Chondrocyte (in vitro differentiated cells): ENCODE results near the gene RFNG. TPM values are rescaled to one million over a fixed set of nuclear protein-coding genes. Genes with fewer than 3 reads are reported as not detected.

Source experiments
- DNase-seq: peaks from one replicate; pipeline ENCODE4 v3.0.0; 2021; ENCODE audit warnings: mixed read lengths, low spot score
- H3K27ac Mint-ChIP-seq: one replicate; pipeline ENCODE4 v1.8.0; 2021; ENCODE audit warnings: mild to moderate bottlenecking, moderate library complexity, mixed read lengths; ENCODE audit not compliant: unreplicated experiment
- H3K27me3 Mint-ChIP-seq: 2 replicates; pipeline ENCODE4 v1.8.0; 2021; ENCODE audit warnings: low read depth, mixed read lengths
- H3K36me3 Mint-ChIP-seq: 2 replicates; pipeline ENCODE4 v1.8.0; 2021; ENCODE audit warnings: low read depth, mixed read lengths
- H3K4me1 Mint-ChIP-seq: 2 replicates; pipeline ENCODE4 v1.8.0; 2021; ENCODE audit warnings: low read depth, mild to moderate bottlenecking, mixed read lengths
- H3K4me3 Mint-ChIP-seq: one replicate; pipeline ENCODE4 v1.8.0; 2021; ENCODE audit warnings: mild to moderate bottlenecking, moderate library complexity, mixed read lengths; ENCODE audit not compliant: unreplicated experiment
- H3K9me3 Mint-ChIP-seq: 2 replicates; pipeline ENCODE4 v1.8.0; 2021; ENCODE audit warnings: low read depth, mixed read lengths
- total RNA-seq: library from RNA; stranded (reverse); gene quantifications from 3 replicates; pipeline ENCODE4 v1.2.1, GENCODE V29; 2021
- TF ChIP-seq, protein P1 (sequence below): fragments of 200-600 bp; sonication (generic); IDR thresholded peaks from 2 replicates; pipeline ENCODE4 v1.5.0; 2021; ENCODE audit warnings: antibody characterized with exemption, mild to moderate bottlenecking, moderate library complexity

RFNG gene
- total RNA-seq, 1 donor from 2014 or later = 47.4 TPM

- H3K27me3 Mint-ChIP-seq = no peaks in the 10 kb centered on the region
- H3K27ac Mint-ChIP-seq = no peak overlapping the region
- peak; percentile 90 for DNase-seq
- H3K36me3 Mint-ChIP-seq = peaks cover 5% of the 10 kb centered on the region
- TF ChIP-seq, protein P1, sequence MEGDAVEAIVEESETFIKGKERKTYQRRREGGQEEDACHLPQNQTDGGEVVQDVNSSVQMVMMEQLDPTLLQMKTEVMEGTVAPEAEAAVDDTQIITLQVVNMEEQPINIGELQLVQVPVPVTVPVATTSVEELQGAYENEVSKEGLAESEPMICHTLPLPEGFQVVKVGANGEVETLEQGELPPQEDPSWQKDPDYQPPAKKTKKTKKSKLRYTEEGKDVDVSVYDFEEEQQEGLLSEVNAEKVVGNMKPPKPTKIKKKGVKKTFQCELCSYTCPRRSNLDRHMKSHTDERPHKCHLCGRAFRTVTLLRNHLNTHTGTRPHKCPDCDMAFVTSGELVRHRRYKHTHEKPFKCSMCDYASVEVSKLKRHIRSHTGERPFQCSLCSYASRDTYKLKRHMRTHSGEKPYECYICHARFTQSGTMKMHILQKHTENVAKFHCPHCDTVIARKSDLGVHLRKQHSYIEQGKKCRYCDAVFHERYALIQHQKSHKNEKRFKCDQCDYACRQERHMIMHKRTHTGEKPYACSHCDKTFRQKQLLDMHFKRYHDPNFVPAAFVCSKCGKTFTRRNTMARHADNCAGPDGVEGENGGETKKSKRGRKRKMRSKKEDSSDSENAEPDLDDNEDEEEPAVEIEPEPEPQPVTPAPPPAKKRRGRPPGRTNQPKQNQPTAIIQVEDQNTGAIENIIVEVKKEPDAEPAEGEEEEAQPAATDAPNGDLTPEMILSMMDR = no peak
- no peak overlapping the region for H3K4me3 Mint-ChIP-seq
- H3K4me1 Mint-ChIP-seq = peaks cover 22% of the 10 kb centered on the region
- H3K9me3 Mint-ChIP-seq = no peaks in the 10 kb centered on the region
Measured at GRCh38 chr17:82094931-82095776, 43.5 kb upstream of the RFNG start.

GRCh38 chr17:82092995-82093751, 41.6 kb upstream of the RFNG start:
- peaks cover 7% of the 10 kb centered on the region for H3K36me3 Mint-ChIP-seq
- peak; percentile 92 for DNase-seq

DNA sequence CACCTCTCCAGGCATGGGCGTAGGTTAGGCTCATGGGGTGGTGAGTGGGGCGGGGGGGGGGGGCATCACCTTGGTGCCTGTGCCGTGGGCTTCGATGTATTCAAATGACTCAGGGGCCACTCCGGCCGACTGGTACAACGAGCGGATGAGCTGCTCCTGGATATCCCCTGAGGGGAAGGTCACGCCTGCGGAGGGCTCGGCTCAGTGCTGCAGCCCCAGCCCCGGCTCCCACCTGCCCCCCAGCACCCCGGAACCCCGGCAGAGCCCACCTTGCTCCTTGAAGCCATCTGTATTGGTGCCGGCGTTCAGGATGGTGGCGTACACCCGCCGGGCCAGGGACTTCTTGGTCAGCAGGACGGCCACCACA, 41.0 kb upstream of the RFNG start:
- peaks cover 9% of the 10 kb centered on the region for H3K36me3 Mint-ChIP-seq
- TF ChIP-seq, protein P1 = no peak
- no peak for DNase-seq
- H3K4me1 Mint-ChIP-seq = peaks cover 14% of the 10 kb centered on the region
- H3K9me3 Mint-ChIP-seq = no peaks in the 10 kb centered on the region
- H3K4me3 Mint-ChIP-seq = no peak overlapping the region
- no peak overlapping the region for H3K27ac Mint-ChIP-seq
- no peaks in the 10 kb centered on the region for H3K27me3 Mint-ChIP-seq

More at GRCh38 chr17:82092995-82093751, 41.6 kb upstream of the RFNG start:
- Mint-ChIP-seq H3K9me3 (no peaks in the 10 kb centered on the region), H3K27me3 (no peaks in the 10 kb centered on the region), H3K27ac (no peak overlapping the region), H3K4me3 (no peak overlapping the region), H3K4me1 (peaks cover 14% of the 10 kb centered on the region)
- TF ChIP-seq, protein P1 = no peak

DNA sequence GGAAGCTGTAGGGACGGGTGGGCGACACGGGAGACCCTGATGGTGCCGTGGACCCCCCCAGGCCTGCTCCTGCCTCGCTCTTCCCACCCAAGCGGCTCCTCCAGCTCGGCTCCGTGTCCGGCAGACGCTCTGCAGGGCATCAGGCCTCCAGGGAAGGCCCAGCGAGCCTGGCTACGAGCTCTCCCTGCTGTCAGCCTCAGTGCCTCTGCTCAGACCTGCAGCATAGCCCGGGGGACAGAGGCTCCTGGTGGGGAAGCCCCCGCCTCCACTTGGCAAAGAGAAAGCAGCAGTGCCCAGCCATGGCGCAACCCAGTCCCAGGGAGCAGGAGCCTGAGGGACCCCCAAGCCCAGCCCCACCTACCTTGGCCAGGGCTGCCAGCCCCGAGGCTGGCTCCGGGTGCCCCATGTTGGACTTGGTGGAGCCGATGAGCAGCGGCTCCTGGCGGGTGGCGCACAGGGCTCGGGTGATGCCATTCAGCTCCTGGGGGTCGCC, 40.5 kb upstream of the RFNG start:
- no peak for DNase-seq
- Mint-ChIP-seq H3K27ac (no peak overlapping the region), H3K9me3 (no peaks in the 10 kb centered on the region), H3K36me3 (peaks cover 9% of the 10 kb centered on the region), H3K27me3 (no peaks in the 10 kb centered on the region), H3K4me3 (no peak overlapping the region), H3K4me1 (peaks cover 14% of the 10 kb centered on the region)
- TF ChIP-seq, protein P1 = no peak
